Esophagus squamous epithelium (tissue), 4 donors: ENCODE measurements around the gene E4F1.

Experiments used
- CTCF ChIP-seq, 6 experiments: fragments of 450-650 bp in 4 of 6; fragments of 200-600 bp in 2 of 6; sonication (generic) in 2 of 6; IDR thresholded peaks; one replicate each; pipeline ENCODE4 v1.5.1; 2016 to 2019; ENCODE audit warnings: antibody characterized with exemption in 6 of 6, mild to moderate bottlenecking in 4 of 6, moderate library complexity in 4 of 6
- POLR2A ChIP-seq, 4 donors: fragments of 450-650 bp; IDR thresholded peaks; one replicate each; pipeline ENCODE4 v1.6.1; 2017; ENCODE audit warnings: antibody characterized with exemption in 4 of 4, mild to moderate bottlenecking in 4 of 4, moderate library complexity in 3 of 4

- TF ChIP-seq CTCF (IDR thresholded peaks at IDR 0.05) (no peak), POLR2A (IDR thresholded peaks at IDR 0.05) (no peak)
These were observed 14.6 kb upstream of the E4F1 start for GRCh38 chr16:2208772-2209171.
